ENCODE measurements around the gene AVPI1. TPM values are rescaled to one million over a fixed set of nuclear protein-coding genes. Genes with fewer than 3 reads are reported as not detected.
A peak's percentile ranks its signal among the peaks of the same experiment; 100 is the strongest.

Gene AVPI1
- total and polyA plus RNA-seq, 2 of the 13 experiments (the other 11 are each of a cell fraction or from before 2014, with no cell fraction given): 39.8 to 61.2 TPM

- intact Hi-C loops (cut with micrococcal nuclease; ENCODE audit: unreplicated experiment): no loop called here
- no peak overlapping the region for H3K9ac ChIP-seq (ENCODE audit: insufficient read depth, low read depth, low read length)
- no peaks in the 10 kb centered on the region for H3K9me3 ChIP-seq (ENCODE audit: low read length)
- 64% methylated on average over 3 of the region's 3 CpGs for WGBS (ENCODE audit: low lambda C conversion rate)
- FAIRE-seq (no peak), ATAC-seq (no peak), DNase-seq (ENCODE audit: low spot score) (no peak)
- BruUV-seq (replicated peaks): no TSS peak
- H3K36me3 ChIP-seq (replicated peaks in 1 of 2; ENCODE audit: control insufficient read depth in 1 of 2, insufficient read depth in 2 of 2, low read length in 2 of 2): no peaks in the 10 kb centered on the region
- no peak overlapping the region for H3K4me3 ChIP-seq (replicated peaks in 1 of 3; ENCODE audit: insufficient read depth in 1 of 3, low read depth in 2 of 3, low read length in 3 of 3)
- no peak overlapping the region for H2AFZ ChIP-seq (ENCODE audit: low read length)
- H3K27me3 ChIP-seq (ENCODE audit: control insufficient read depth in 1 of 2, insufficient read depth in 2 of 2, low read length in 2 of 2): no peaks in the 10 kb centered on the region; a peak in 1 of 5 replicates
- no peak overlapping the region for H3K4me2 ChIP-seq (ENCODE audit: low read depth, low read length)
- POLR2A ChIA-PET: no interaction called here
- CTCF ChIA-PET (ENCODE audit: low intra/inter-chr PET ratio, low total read pairs): no interaction called here
- H3K27ac ChIP-seq (ENCODE audit: extremely low read length, insufficient read depth, low read length): no peak overlapping the region
- in situ Hi-C loops (cut with HindIII; ENCODE audit: extremely low pct_ligation_motif_present, low pct_unique_long_range_greater_than_20kb): no loop called here
- H4K20me1 ChIP-seq (ENCODE audit: insufficient read depth, low read length): no peaks in the 10 kb centered on the region
- peaks cover 25% of the 10 kb centered on the region for H3K4me1 ChIP-seq (ENCODE audit: insufficient read depth, low read length)
- H3K79me2 ChIP-seq (ENCODE audit: insufficient read depth, low read length): peaks cover 17% of the 10 kb centered on the region
- TF ChIP-seq TRIM22 (IDR thresholded peaks at IDR 0.05): no peak
- no peak for TF ChIP-seq HCFC1 (IDR thresholded peaks at IDR 0.05; ENCODE audit: low read depth, low read length)
Observed at GRCh38 chr10:97690133-97690532, 3.1 kb upstream of the AVPI1 start.

GRCh38 chr10:97689559-97690020, 2.5 kb upstream of the AVPI1 start:
- Histone ChIP-seq H3K36me3 (replicated peaks in 1 of 2; ENCODE audit: control insufficient read depth in 1 of 2, insufficient read depth in 2 of 2, low read length in 2 of 2) (no peaks in the 10 kb centered on the region), H3K79me2 (ENCODE audit: insufficient read depth, low read length) (peaks cover 19% of the 10 kb centered on the region), H3K4me1 (ENCODE audit: insufficient read depth, low read length) (peaks cover 29% of the 10 kb centered on the region), H3K27ac (ENCODE audit: extremely low read length, insufficient read depth, low read length) (no peak overlapping the region), H3K27me3 (ENCODE audit: control insufficient read depth in 1 of 2, insufficient read depth in 2 of 2, low read length in 2 of 2) (no peaks in the 10 kb centered on the region; a peak in 1 of 5 replicates), H3K4me2 (ENCODE audit: low read depth, low read length) (no peak overlapping the region), H3K9ac (ENCODE audit: insufficient read depth, low read depth, low read length) (no peak overlapping the region), H2AFZ (ENCODE audit: low read length) (no peak overlapping the region), H4K20me1 (ENCODE audit: insufficient read depth, low read length) (no peaks in the 10 kb centered on the region), H3K9me3 (ENCODE audit: low read length) (no peaks in the 10 kb centered on the region), H3K4me3 (replicated peaks in 1 of 3; ENCODE audit: insufficient read depth in 1 of 3, low read depth in 2 of 3, low read length in 3 of 3) (no peak overlapping the region)
- POLR2A ChIA-PET: interaction anchor here (0.6 to 3.5 kb wide), 3 partner anchors 12 to 187 kb away, joined by 3 to 39 read pairs (median 3); partner anchors contain the start of gene ZFYVE27
- no peak for ATAC-seq
- WGBS (ENCODE audit: low lambda C conversion rate): 62% methylated on average over 5 of the region's 5 CpGs
- no peak for DNase-seq (ENCODE audit: low spot score)
- TF ChIP-seq ZKSCAN1 (IDR thresholded peaks at IDR 0.05; ENCODE audit: low read length) (no peak), SOX13 (IDR thresholded peaks at IDR 0.05) (no peak), SOX13 (CRISPR knock-in tag; conservative IDR thresholded peaks at IDR 0.05 in 1 of 2, IDR thresholded peaks at IDR 0.05 in 1 of 2) (peak in 1 of 2 experiments; percentile 27; a peak in 1 of 4 replicates), THAP9 (CRISPR knock-in tag; IDR thresholded peaks at IDR 0.05; ENCODE audit: borderline replicate concordance) (no peak), PLRG1 (conservative IDR thresholded peaks at IDR 0.05) (no peak)
- in situ Hi-C loops (cut with HindIII; ENCODE audit: extremely low pct_ligation_motif_present, low pct_unique_long_range_greater_than_20kb) (no loop called here), intact Hi-C loops (cut with micrococcal nuclease; ENCODE audit: unreplicated experiment) (no loop called here)
- CTCF ChIA-PET (ENCODE audit: low intra/inter-chr PET ratio, low total read pairs): no interaction called here
- no TSS peak for BruUV-seq (replicated peaks)
- FAIRE-seq: no peak

Data from HepG2 (cell line).